Measurements from ENCODE around the gene CCDC121.

- TF ChIP-seq, protein P1, sequence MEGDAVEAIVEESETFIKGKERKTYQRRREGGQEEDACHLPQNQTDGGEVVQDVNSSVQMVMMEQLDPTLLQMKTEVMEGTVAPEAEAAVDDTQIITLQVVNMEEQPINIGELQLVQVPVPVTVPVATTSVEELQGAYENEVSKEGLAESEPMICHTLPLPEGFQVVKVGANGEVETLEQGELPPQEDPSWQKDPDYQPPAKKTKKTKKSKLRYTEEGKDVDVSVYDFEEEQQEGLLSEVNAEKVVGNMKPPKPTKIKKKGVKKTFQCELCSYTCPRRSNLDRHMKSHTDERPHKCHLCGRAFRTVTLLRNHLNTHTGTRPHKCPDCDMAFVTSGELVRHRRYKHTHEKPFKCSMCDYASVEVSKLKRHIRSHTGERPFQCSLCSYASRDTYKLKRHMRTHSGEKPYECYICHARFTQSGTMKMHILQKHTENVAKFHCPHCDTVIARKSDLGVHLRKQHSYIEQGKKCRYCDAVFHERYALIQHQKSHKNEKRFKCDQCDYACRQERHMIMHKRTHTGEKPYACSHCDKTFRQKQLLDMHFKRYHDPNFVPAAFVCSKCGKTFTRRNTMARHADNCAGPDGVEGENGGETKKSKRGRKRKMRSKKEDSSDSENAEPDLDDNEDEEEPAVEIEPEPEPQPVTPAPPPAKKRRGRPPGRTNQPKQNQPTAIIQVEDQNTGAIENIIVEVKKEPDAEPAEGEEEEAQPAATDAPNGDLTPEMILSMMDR (tag by site-specific recombination; IDR thresholded peaks at IDR 0.05), result no peak
- no peak for TF ChIP-seq TRIM28 (IDR thresholded peaks at IDR 0.05; ENCODE audit: borderline replicate concordance, low read length)
- no peak for TF ChIP-seq ZBTB17 (tag by site-specific recombination; IDR thresholded peaks at IDR 0.05)
- no peak for TF ChIP-seq ZBTB1 (tag by site-specific recombination; IDR thresholded peaks at IDR 0.05)
- no peak for TF ChIP-seq ZSCAN23 (tag by site-specific recombination; IDR thresholded peaks at IDR 0.05)
- no peak for TF ChIP-seq ZNF561 (tag by site-specific recombination; IDR thresholded peaks at IDR 0.05; ENCODE audit: borderline replicate concordance)
- no peak for TF ChIP-seq ZNF704 (tag by site-specific recombination; IDR thresholded peaks at IDR 0.05)
- no peak for TF ChIP-seq ZBTB10 (tag by site-specific recombination; IDR thresholded peaks at IDR 0.05)
These were observed 9.3 kb upstream of the CCDC121 start for GRCh38 chr2:27638037-27638637.
